Activated naive CD8-positive, alpha-beta T cell treated with anti-CD3 and anti-CD28 coated beads, Interleukin-2, amount 50 U/mL, for 16 hours (primary cell): ENCODE data around the gene VPS9D1.
"Not testable (repeated sequence)": the region's sequence is repeated elsewhere in the genome, so short reads cannot be mapped to it uniquely, and the experiment has no call there.

Source experiments
- DNase-seq: peaks from one replicate; pipeline ENCODE4 v3.0.0-alpha.2; 2020; ENCODE audit warnings: low read depth, low spot score

The VPS9D1 gene

GRCh38 chr16:89695086-89695874, 25.4 kb downstream of the VPS9D1 start:
- no peak for DNase-seq

GRCh38 chr16:89694784-89695085, 26.0 kb downstream of the VPS9D1 start:
- not testable (repeated sequence) for DNase-seq

- DNase-seq = no peak
Measured at GRCh38 chr16:89693931-89694783, 26.5 kb downstream of the VPS9D1 start.

GRCh38 chr16:89693289-89693731, 27.4 kb downstream of the VPS9D1 start:
- no peak for DNase-seq

- DNase-seq = no peak
Measured at GRCh38 chr16:89691986-89692569, 28.6 kb downstream of the VPS9D1 start.

GRCh38 chr16:89691231-89691985, 29.3 kb downstream of the VPS9D1 start:
- DNase-seq = no peak

- no peak for DNase-seq
Measured at GRCh38 chr16:89690392-89690901, 30.3 kb downstream of the VPS9D1 start.

GRCh38 chr16:89689621-89690020, 31.1 kb downstream of the VPS9D1 start:
- DNase-seq = not testable (repeated sequence)

- no peak for DNase-seq
Measured at GRCh38 chr16:89689142-89689541, 31.6 kb downstream of the VPS9D1 start.

- DNase-seq = no peak
Measured at GRCh38 chr16:89688395-89688794, 32.3 kb downstream of the VPS9D1 start.

- DNase-seq = no peak
Measured at GRCh38 chr16:89687092-89687940, 33.4 kb downstream of the VPS9D1 start.

- DNase-seq = peak; percentile 62
Measured at GRCh38 chr16:89686520-89687091, 34.1 kb downstream of the VPS9D1 start, which contains the start of gene CDK10. TSS of gene CDK10 (plus strand) at chr16:89686689. CDS start at chr16:89686711, 22 bp downstream.

GRCh38 chr16:89685916-89686315, 34.8 kb downstream of the VPS9D1 start:
- no peak for DNase-seq

GRCh38 chr16:89678258-89678657, 42.4 kb downstream of the VPS9D1 start:
- DNase-seq = no peak

- no peak for DNase-seq
Measured at GRCh38 chr16:89672177-89672941, 48.3 kb downstream of the VPS9D1 start.

GRCh38 chr16:89671565-89671964, 49.1 kb downstream of the VPS9D1 start:
- not testable (repeated sequence) for DNase-seq

- no peak for DNase-seq
Measured at GRCh38 chr16:89670496-89671431, 49.9 kb downstream of the VPS9D1 start.

GRCh38 chr16:89669755-89670154, 50.9 kb downstream of the VPS9D1 start:
- DNase-seq = no peak
